CD4-positive, alpha-beta T cell (primary cell): ENCODE data around the gene ZEB2. TPM values are rescaled to one million over a fixed set of nuclear protein-coding genes. Genes with fewer than 3 reads are reported as not detected.

Source experiments
- ATAC-seq: fragments of 200-7000 bp; cut with Tn5 transposase; one replicate; pipeline ENCODE4 v1.10.0; 2022; ENCODE audit warnings: mild to moderate bottlenecking; ENCODE audit not compliant: poor library complexity
- CTCF ChIA-PET: fragments of 350-600 bp; sonication (Branson Sonifier 250); formaldehyde crosslinking; loops from one replicate; lab custom pipeline; 2021; ENCODE audit warnings: antibody characterized with exemption, inconsistent platforms; lab: Charles Lee
- POLR2A ChIA-PET: fragments of 350-600 bp; sonication (Branson Sonifier 250); formaldehyde crosslinking; loops from one replicate; lab custom pipeline; 2021; ENCODE audit warnings: antibody characterized with exemption, inconsistent platforms; lab: Charles Lee
- DNase-seq, 14 experiments: peaks; one replicate each; pipeline ENCODE4 v3.0.0-alpha.2; 2013 to 2020; ENCODE audit warnings: mixed read lengths in 2 of 14
- H3K27ac ChIP-seq, 2 donors: one replicate each; pipeline versions ENCODE4 v1.5.1 to v1.7.0; 2013; ENCODE audit warnings: low read length in 2 of 2, low read depth in 1 of 2, mild to moderate bottlenecking in 1 of 2
- H3K27me3 ChIP-seq, 2 experiments: 1 replicate in 1 of 2; 2 replicates in 1 of 2; pipeline versions ENCODE4 v1.6.1 to v1.7.0; 2013; ENCODE audit warnings: low read length in 2 of 2, control low read depth in 1 of 2, mild to moderate bottlenecking in 1 of 2, moderate library complexity in 1 of 2; ENCODE audit not compliant: insufficient read depth in 2 of 2, control insufficient read depth in 1 of 2
- H3K36me3 ChIP-seq: one replicate; pipeline ENCODE4 v1.6.1; 2013; ENCODE audit warnings: low read length, control low read depth; ENCODE audit not compliant: insufficient read depth
- H3K4me1 ChIP-seq: one replicate; pipeline ENCODE4 v1.6.1; 2013; ENCODE audit warnings: low read length, control low read depth; ENCODE audit not compliant: insufficient read depth
- H3K4me3 ChIP-seq: one replicate; pipeline ENCODE4 v1.5.1; 2013; ENCODE audit warnings: mild to moderate bottlenecking, low read length, moderate library complexity
- H3K9me3 ChIP-seq, 2 experiments: 1 replicate in 1 of 2; 2 replicates in 1 of 2; pipeline versions ENCODE4 v1.6.1 to v1.7.0; 2013; ENCODE audit warnings: low read length in 2 of 2, mild to moderate bottlenecking in 2 of 2, control low read depth in 1 of 2, moderate library complexity in 1 of 2; ENCODE audit not compliant: control insufficient read depth in 1 of 2, insufficient read depth in 1 of 2
- H3K27ac Mint-ChIP-seq: one replicate; pipeline ENCODE4 v1.8.0; 2020; ENCODE audit warnings: mixed read lengths
- H3K27me3 Mint-ChIP-seq: one replicate; pipeline ENCODE4 v1.8.0; 2021; ENCODE audit warnings: mixed read lengths
- H3K36me3 Mint-ChIP-seq: one replicate; pipeline ENCODE4 v1.8.0; 2021; ENCODE audit warnings: low read depth, mixed read lengths
- H3K4me1 Mint-ChIP-seq: one replicate; pipeline ENCODE4 v1.8.0; 2021; ENCODE audit warnings: low read depth, mixed read lengths
- H3K4me3 Mint-ChIP-seq: one replicate; pipeline ENCODE4 v1.8.0; 2020; ENCODE audit warnings: mild to moderate bottlenecking, mixed read lengths
- H3K9me3 Mint-ChIP-seq: one replicate; pipeline ENCODE4 v1.8.0; 2020; ENCODE audit warnings: mixed read lengths
- CTCF ChIP-seq: fragments of 200-600 bp; IDR thresholded peaks from one replicate; pipeline ENCODE4 v1.8.0; 2022; ENCODE audit warnings: antibody characterized with exemption, mild to moderate bottlenecking
- intact Hi-C, 2 experiments: fragments of 100-400 bp; cut with DNase I in 1 of 2; cut with micrococcal nuclease in 1 of 2; formaldehyde crosslinking; loops; one replicate each; pipeline versions ENCODE4 v1.15.1 to v1.9.0; 2023 to 2025; cut with DNase I, micrococcal nuclease
- total RNA-seq, 174 experiments: library from RNA in 2 of 174; stranded (reverse) in 2 of 174; gene quantifications; one replicate each; pipeline ENCODE4 v1.2.3 and lab custom pipeline; 2021 to 2026

ZEB2 gene
- total RNA-seq, 2 experiments from 2014 or later = 12.3 to 13.4 TPM

DNA sequence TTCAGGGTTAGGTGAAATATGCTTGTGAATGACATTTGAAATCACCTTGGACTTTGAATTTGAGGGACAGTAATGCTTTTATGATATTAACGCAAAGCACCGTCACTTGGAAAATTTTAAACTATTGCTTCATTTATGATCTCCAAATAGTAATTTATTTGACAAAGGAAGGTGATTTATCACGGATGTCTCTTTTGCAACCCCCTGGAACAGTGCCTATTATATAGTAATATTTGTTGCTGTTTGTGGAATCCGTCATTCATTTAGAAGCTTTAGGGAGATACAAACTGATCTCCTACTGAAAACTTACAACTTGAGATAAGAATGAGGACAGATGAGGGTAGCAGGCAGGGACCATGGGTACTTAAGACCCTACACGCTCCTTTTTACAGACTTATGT, 10.7 kb upstream of the ZEB2 start:
- POLR2A ChIA-PET = no interaction called here
- H3K27me3 ChIP-seq = peaks cover 5 to 8% of the 10 kb centered on the region in 2 experiments
- H3K4me3 ChIP-seq = no peak overlapping the region
- no peaks in the 10 kb centered on the region for H3K9me3 ChIP-seq
- H3K4me3 Mint-ChIP-seq = no peak overlapping the region
- DNase-seq = no peak
- H3K36me3 Mint-ChIP-seq = no peaks in the 10 kb centered on the region
- H3K4me1 ChIP-seq = no peaks in the 10 kb centered on the region
- TF ChIP-seq CTCF = no peak
- H3K36me3 ChIP-seq = no peaks in the 10 kb centered on the region
- intact Hi-C loops = no loop called here
- H3K27ac ChIP-seq = no peak overlapping the region
- CTCF ChIA-PET = interaction anchor here (0.7 kb wide), 1 partner anchor 20 kb away, joined by 3 read pairs; no protein-coding TSS in a partner anchor
- H3K27me3 Mint-ChIP-seq = peaks cover 53% of the 10 kb centered on the region
- no peak for ATAC-seq
- no peaks in the 10 kb centered on the region for H3K9me3 Mint-ChIP-seq
- no peaks in the 10 kb centered on the region for H3K4me1 Mint-ChIP-seq
- H3K27ac Mint-ChIP-seq = no peak overlapping the region

DNA sequence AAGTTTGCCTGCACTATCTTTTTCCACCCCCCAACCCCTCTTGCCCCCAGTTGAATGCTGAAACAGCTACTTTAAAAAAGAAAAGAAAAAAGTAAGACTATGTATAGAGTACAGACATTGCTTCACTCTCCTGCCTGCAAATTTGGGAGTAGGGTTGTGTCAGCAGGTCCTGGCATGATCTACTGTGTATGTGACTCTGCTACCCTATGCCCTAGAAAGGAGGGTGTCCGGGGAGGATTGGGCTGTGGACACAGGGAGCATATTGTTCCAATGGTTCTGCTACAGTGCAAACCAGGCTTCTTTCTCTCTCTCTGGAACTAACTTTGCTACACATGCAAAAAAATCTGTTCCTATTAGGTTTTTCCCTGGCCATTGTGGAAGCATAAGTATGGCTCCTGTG, 9.9 kb upstream of the ZEB2 start:
- no peak overlapping the region for H3K27ac Mint-ChIP-seq
- POLR2A ChIA-PET = no interaction called here
- peaks cover under 1% of the 10 kb centered on the region for H3K4me1 Mint-ChIP-seq
- no peaks in the 10 kb centered on the region for H3K36me3 Mint-ChIP-seq
- intact Hi-C loops = no loop called here
- TF ChIP-seq CTCF = no peak
- Histone ChIP-seq H3K27me3 (peaks cover 5 to 9% of the 10 kb centered on the region in 2 experiments), H3K4me3 (no peak overlapping the region), H3K9me3 (no peaks in the 10 kb centered on the region), H3K4me1 (no peaks in the 10 kb centered on the region), H3K27ac (no peak overlapping the region), H3K36me3 (no peaks in the 10 kb centered on the region)
- peaks cover 60% of the 10 kb centered on the region for H3K27me3 Mint-ChIP-seq
- no peak overlapping the region for H3K4me3 Mint-ChIP-seq
- no peak for ATAC-seq
- no peak for DNase-seq
- CTCF ChIA-PET = no interaction called here
- no peaks in the 10 kb centered on the region for H3K9me3 Mint-ChIP-seq

DNA sequence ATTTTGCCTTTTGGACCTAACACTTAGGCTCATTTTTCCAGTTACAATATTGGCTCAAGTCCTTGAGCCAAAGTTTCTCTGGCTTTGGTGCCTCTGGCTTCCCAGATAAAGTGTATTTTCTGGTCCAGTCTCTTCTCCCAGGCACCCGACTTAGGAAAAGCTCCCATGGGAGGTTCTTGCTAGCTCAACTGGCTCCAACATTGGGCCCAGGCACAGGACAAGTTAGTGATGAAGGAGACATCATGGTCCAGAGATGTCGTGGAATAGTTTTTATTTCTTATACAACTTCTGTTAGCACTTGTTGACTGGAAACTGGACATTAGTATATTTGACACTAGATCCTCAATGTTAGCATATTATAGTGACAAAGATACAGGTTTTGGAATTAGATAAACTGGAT, 8.2 kb upstream of the ZEB2 start:
- Mint-ChIP-seq H3K4me1 (peaks cover 12% of the 10 kb centered on the region), H3K27ac (no peak overlapping the region), H3K27me3 (peaks cover 60% of the 10 kb centered on the region), H3K9me3 (no peaks in the 10 kb centered on the region), H3K4me3 (no peak overlapping the region), H3K36me3 (no peaks in the 10 kb centered on the region)
- ATAC-seq = no peak
- TF ChIP-seq CTCF = no peak
- DNase-seq = no peak
- peaks cover 12 to 19% of the 10 kb centered on the region in 2 experiments for H3K27me3 ChIP-seq
- peaks cover 9% of the 10 kb centered on the region for H3K4me1 ChIP-seq
- no peak overlapping the region for H3K27ac ChIP-seq
- no peaks in the 10 kb centered on the region for H3K36me3 ChIP-seq
- intact Hi-C loops = no loop called here
- no peak overlapping the region for H3K4me3 ChIP-seq
- CTCF ChIA-PET = no interaction called here
- POLR2A ChIA-PET = interaction anchor here (0.6 kb wide), 1 partner anchor 93 kb away, joined by 5 read pairs; no protein-coding TSS in a partner anchor
- no peaks in the 10 kb centered on the region for H3K9me3 ChIP-seq
